GM12878 (cell line): Measurements from ENCODE around the gene OTUD5. TPM values are rescaled to one million over a fixed set of nuclear protein-coding genes. Genes with fewer than 3 reads are reported as not detected.

Experiments used
- ASH2L ChIP-seq: fragments of 300-600, 200-600 bp; sonication (generic); IDR thresholded peaks from 2 replicates; pipeline ENCODE4 v1.6.1; 2017; ENCODE audit warnings: low read depth, mild to moderate bottlenecking, borderline replicate concordance
- ATF7 ChIP-seq: fragments of 450-650 bp; IDR thresholded peaks from 2 replicates; pipeline ENCODE4 v1.6.1; 2016; ENCODE audit warnings: low read depth, mild to moderate bottlenecking
- CEBPB ChIP-seq, 2 experiments: fragments of 150-350 bp in 1 of 2; IDR thresholded peaks; 2 replicates each; pipeline ENCODE4 v1.6.1; 2012 to 2014; ENCODE audit warnings: low read depth in 2 of 2, low read length in 2 of 2, borderline replicate concordance in 1 of 2, inconsistent platforms in 1 of 2
- CHD4 ChIP-seq: fragments of 200-600 bp; sonication (generic); IDR thresholded peaks from 2 replicates; pipeline ENCODE4 v1.6.1; 2016; ENCODE audit warnings: mild to moderate bottlenecking
- CREB1 ChIP-seq: IDR thresholded peaks from 2 replicates; pipeline ENCODE4 v1.6.1; 2012; ENCODE audit warnings: low read depth, mild to moderate bottlenecking, inconsistent platforms
- E2F4 ChIP-seq: IDR thresholded peaks from 2 replicates; pipeline ENCODE4 v1.6.1; 2012; ENCODE audit warnings: low read depth, low read length, improper control_type of control experiment
- FOS ChIP-seq: IDR thresholded peaks from 3 replicates; pipeline ENCODE4 v1.6.1; 2011; ENCODE audit warnings: borderline replicate concordance; ENCODE audit not compliant: insufficient read length; ENCODE audit errors: extremely low read depth
- HDAC2 ChIP-seq: fragments of 200-600 bp; sonication (generic); IDR thresholded peaks from 2 replicates; pipeline ENCODE4 v1.6.1; 2017
- HDGF ChIP-seq: fragments of 450-650 bp; IDR thresholded peaks from 2 replicates; pipeline ENCODE4 v1.6.1; 2016; ENCODE audit warnings: antibody characterized with exemption
- IRF4 ChIP-seq: IDR thresholded peaks from 2 replicates; pipeline ENCODE4 v1.6.1; 2011; ENCODE audit warnings: low read depth, low read length
- MAX ChIP-seq: IDR thresholded peaks from 2 replicates; pipeline ENCODE4 v1.6.1; 2012; ENCODE audit warnings: low read depth, low read length, improper control_type of control experiment
- RCOR1 ChIP-seq: conservative IDR thresholded peaks from 2 replicates; pipeline ENCODE4 v1.6.1; 2012; ENCODE audit warnings: low read depth, low read length, improper control_type of control experiment
- RELB ChIP-seq: fragments of 450-650 bp; IDR thresholded peaks from 2 replicates; pipeline ENCODE4 v1.6.1; 2017; ENCODE audit warnings: low read depth, mild to moderate bottlenecking, moderate library complexity
- REST ChIP-seq: IDR thresholded peaks from 2 replicates; pipeline ENCODE4 v1.6.1; 2012; ENCODE audit warnings: mild to moderate bottlenecking, low read depth, low read length
- SP1 ChIP-seq: IDR thresholded peaks from one replicate; pipeline ENCODE4 v1.6.1; 2011; ENCODE audit warnings: low read depth, low read length
- TCF7 ChIP-seq: IDR thresholded peaks from 2 replicates; pipeline ENCODE4 v1.6.1; 2014; ENCODE audit warnings: antibody characterized with exemption, borderline replicate concordance
- ZNF207 ChIP-seq: fragments of 450-650 bp; IDR thresholded peaks from 2 replicates; pipeline ENCODE4 v1.6.1; 2014; ENCODE audit warnings: antibody characterized with exemption, mild to moderate bottlenecking, borderline replicate concordance
- ZNF217 ChIP-seq: fragments of 450-650 bp; IDR thresholded peaks from 2 replicates; pipeline ENCODE4 v1.6.1; 2017; ENCODE audit warnings: antibody characterized with exemption, mild to moderate bottlenecking
- ZNF274 ChIP-seq: IDR thresholded peaks from one replicate; pipeline ENCODE4 v1.8.0; 2011; ENCODE audit not compliant: insufficient read length, insufficient read depth
- ZNF592 ChIP-seq: fragments of 450-650 bp; IDR thresholded peaks from 2 replicates; pipeline ENCODE4 v1.6.1; 2017; ENCODE audit warnings: mild to moderate bottlenecking, moderate library complexity
- ZNF622 ChIP-seq: fragments of 450-650 bp; IDR thresholded peaks from 2 replicates; pipeline ENCODE4 v1.6.1; 2017; ENCODE audit warnings: mild to moderate bottlenecking, inconsistent platforms
- polyA plus RNA-seq, 11 experiments: library from polyadenylated mRNA; depleted of rRNA in 4 of 11; unstranded in 6 of 11; stranded (reverse) in 5 of 11; fragments of >200 nt; fragmentation: Nextera tagmentation in 4 of 11; fragmentation: Illumina TruSeq in 1 of 11; extraction: Ambion mirVana in 4 of 11; extraction: Trizol in 1 of 11; gene quantifications; 1 replicate in 1 of 11; 2 replicates in 10 of 11; pipeline versions ENCODE4 v1.2.1 to v1.2.3, GENCODE V29; 2011 to 2016; ENCODE audit warnings: inconsistent platforms in 2 of 11, missing spikeins in 2 of 11, low read depth in 1 of 11
- total RNA-seq, 4 experiments: library from RNA; depleted of rRNA in 3 of 4; stranded (reverse); fragments of >200 nt in 3 of 4; fragmentation: Illumina TruSeq in 1 of 4; extraction: Trizol in 1 of 4; gene quantifications; 2 replicates each; pipeline versions ENCODE4 v1.2.1 to v1.2.3, GENCODE V29; 2013 to 2021

OTUD5 gene
- total and polyA plus RNA-seq, 10 of the 15 experiments (the other 5 are each of a cell fraction or from before 2014, with no cell fraction given) = 2.0 to 50.3 (median 22.7) TPM

GRCh38 chrX:48938721-48939425 is 18.5 kb downstream of the OTUD5 start (continued):
- TF ChIP-seq ZNF592 (no peak), MAX (no peak), CHD4 (no peak), ZNF622 (no peak), RCOR1 (no peak), ATF7 (peak; percentile 66), IRF4 (peak; percentile 84), HDAC2 (no peak), RELB (peak; percentile 99), CEBPB (IDR thresholded peaks at IDR 0.05; ENCODE audit: borderline replicate concordance in 1 of 2, low read depth in 2 of 2, low read length in 2 of 2) (no peak), CREB1 (peak; percentile 77), SP1 (peak; percentile 83), ASH2L (no peak), REST (no peak), ZNF217 (no peak), ZNF274 (no peak), FOS (no peak), E2F4 (no peak), HDGF (no peak), ZNF207 (no peak), TCF7 (no peak)
